PC-9 (cell line): ENCODE results near the gene KCNAB3. TPM values are rescaled to one million over a fixed set of nuclear protein-coding genes. Genes with fewer than 3 reads are reported as not detected.

Experiments
- BruUV-seq: library from RNA; stranded (reverse); fragments of 400-500 nt; replicated peaks from 2 replicates; lab custom pipeline; 2021; lab: Mats Ljungman, UMichigan
- CTCF ChIA-PET: fragments of 300-600 bp; sonication (Branson Sonifier 250); formaldehyde crosslinking; loops from one replicate; lab custom pipeline; 2022; ENCODE audit warnings: antibody characterized with exemption; lab: Charles Lee
- POLR2A ChIA-PET: fragments of 300-600 bp; sonication (Branson Sonifier 250); formaldehyde crosslinking; loops from one replicate; lab custom pipeline; 2022; ENCODE audit warnings: antibody characterized with exemption; ENCODE audit not compliant: unreplicated experiment; lab: Charles Lee
- DNase-seq, 2 experiments: peaks; one replicate each; pipeline versions ENCODE4 v3.0.0 to v3.0.0-alpha.2; 2015 to 2022; ENCODE audit warnings: mixed read lengths in 1 of 2
- H2AFZ ChIP-seq: fragments of 200-600 bp; sonication (generic); 2 replicates; pipeline ENCODE4 v1.8.1; 2017; ENCODE audit warnings: antibody characterized with exemption
- H3F3A ChIP-seq: fragments of 200-600 bp; sonication (generic); 2 replicates; pipeline ENCODE4 v1.8.1; 2017; ENCODE audit warnings: antibody characterized with exemption, mild to moderate bottlenecking, low read depth; ENCODE audit not compliant: insufficient read depth
- H3K27ac ChIP-seq: fragments of 200-600 bp; sonication (generic); 2 replicates; pipeline ENCODE4 v1.6.1; 2016; ENCODE audit warnings: mixed run types
- H3K27me3 ChIP-seq: fragments of 200-600 bp; sonication (generic); 2 replicates; pipeline ENCODE4 v1.6.1; 2016; ENCODE audit warnings: low read depth, mixed run types; ENCODE audit not compliant: insufficient read depth
- H3K36me3 ChIP-seq: fragments of 200-600 bp; sonication (generic); 2 replicates; pipeline ENCODE4 v1.6.1; 2016; ENCODE audit warnings: low read depth, mixed run types
- H3K4me1 ChIP-seq: fragments of 200-600 bp; sonication (generic); replicated peaks from 2 replicates; pipeline ENCODE4 v1.6.1; 2016; ENCODE audit warnings: mixed run types; ENCODE audit not compliant: insufficient read depth
- H3K4me2 ChIP-seq: fragments of 200-600 bp; sonication (generic); 2 replicates; pipeline ENCODE4 v1.6.1; 2017; ENCODE audit warnings: mixed run types
- H3K4me3 ChIP-seq: fragments of 200-600 bp; sonication (generic); 2 replicates; pipeline ENCODE4 v1.6.1; 2016; ENCODE audit warnings: mixed run types
- H3K79me2 ChIP-seq: fragments of 200-600 bp; sonication (generic); 2 replicates; pipeline ENCODE4 v1.6.1; 2017; ENCODE audit warnings: low read depth, mixed run types
- H3K9me2 ChIP-seq: fragments of 200-600 bp; sonication (generic); 2 replicates; pipeline ENCODE4 v1.8.1; 2017; ENCODE audit warnings: mild to moderate bottlenecking; ENCODE audit not compliant: insufficient read depth
- H3K9me3 ChIP-seq: fragments of 200-600 bp; sonication (generic); 2 replicates; pipeline ENCODE4 v1.8.1; 2016; ENCODE audit warnings: low read depth; ENCODE audit not compliant: insufficient read depth
- H4K20me1 ChIP-seq: fragments of 200-600 bp; sonication (generic); 2 replicates; pipeline ENCODE4 v1.8.1; 2017; ENCODE audit not compliant: insufficient read depth
- CTCF ChIP-seq: fragments of 200-600 bp; sonication (generic); conservative IDR thresholded peaks from 2 replicates; pipeline ENCODE4 v1.6.1; 2017; ENCODE audit warnings: mixed run types, antibody characterized with exemption, mild to moderate bottlenecking, moderate library complexity
- EZH2 ChIP-seq: fragments of 200-600 bp; sonication (generic); IDR thresholded peaks from 2 replicates; pipeline ENCODE4 v1.8.0; 2017; ENCODE audit warnings: antibody characterized with exemption, low read depth
- intact Hi-C: fragments of 100-400 bp; cut with micrococcal nuclease; formaldehyde crosslinking; loops from one replicate; pipeline ENCODE4 v1.10.0; 2022; ENCODE audit not compliant: unreplicated experiment
- total RNA-seq: library from RNA; stranded (reverse); gene quantifications from 2 replicates; pipeline ENCODE4 v1.2.3, GENCODE V29; 2021

KCNAB3 gene
- total RNA-seq, 1 experiment from 2014 or later = 13.8 TPM

GRCh38 chr17:7873051-7873450, 56.6 kb downstream of the KCNAB3 start:
- Histone ChIP-seq H3K79me2 (no peaks in the 10 kb centered on the region), H3K36me3 (no peaks in the 10 kb centered on the region), H3K27ac (no peak overlapping the region), H2AFZ (no peak overlapping the region), H4K20me1 (no peaks in the 10 kb centered on the region), H3K27me3 (no peaks in the 10 kb centered on the region), H3K9me3 (no peaks in the 10 kb centered on the region), H3K4me3 (no peak overlapping the region), H3K9me2 (no peaks in the 10 kb centered on the region), H3F3A (no peaks in the 10 kb centered on the region), H3K4me1 (no peaks in the 10 kb centered on the region), H3K4me2 (no peak overlapping the region)
- ChIA-PET CTCF (interaction anchor here (0.5 kb wide), 1 partner anchor 40 kb away, joined by 3 read pairs; no protein-coding TSS in a partner anchor), POLR2A (no interaction called here)
- DNase-seq = no peak
- no peak for TF ChIP-seq CTCF
- TF ChIP-seq EZH2 = no peak
- intact Hi-C loops = no loop called here
- BruUV-seq = no TSS peak

Other genes with a start within 250 kb of the KCNAB3 start
- 307 and 340 TPM in 2 replicates for gene TP53, start 242.4 kb downstream of the KCNAB3 start, total RNA-seq
- gene WRAP53, start 241.4 kb downstream of the KCNAB3 start, total RNA-seq = 31.9 and 37.2 TPM in 2 replicates
- 1.5 and 1.6 TPM in 2 replicates for gene EFNB3, start 224.7 kb downstream of the KCNAB3 start, total RNA-seq
- 10.6 and 11.6 TPM in 2 replicates for gene DNAH2, start 212.1 kb downstream of the KCNAB3 start, total RNA-seq
- gene KDM6B, start 95.6 kb downstream of the KCNAB3 start, total RNA-seq = 41.3 and 41.8 TPM in 2 replicates
- gene TMEM88, start 74.8 kb downstream of the KCNAB3 start, total RNA-seq = 3.1 and 3.4 TPM in 2 replicates
- 159 and 176 TPM in 2 replicates for gene NAA38, start 72.3 kb downstream of the KCNAB3 start, total RNA-seq
- 14.3 and 22.0 TPM in 2 replicates for gene CYB5D1, start 71.9 kb downstream of the KCNAB3 start, total RNA-seq
- 197 and 219 TPM in 2 replicates for gene CHD3, start 41.1 kb downstream of the KCNAB3 start, total RNA-seq
- 3.1 and 4.2 TPM in 2 replicates for gene RNF227, start 13.6 kb downstream of the KCNAB3 start, total RNA-seq
- gene TRAPPC1, start 2.1 kb upstream of the KCNAB3 start, total RNA-seq = 181 and 224 TPM in 2 replicates
- 62.3 and 65.1 TPM in 2 replicates for gene CNTROB, start 2.4 kb upstream of the KCNAB3 start, total RNA-seq
- 0.79 TPM in 1 of 2 replicates, not detected in the other for gene GUCY2D, start 72.8 kb upstream of the KCNAB3 start, total RNA-seq
- gene ALOX15B, start 109.2 kb upstream of the KCNAB3 start, total RNA-seq = not detected in 2 replicates
- gene ALOX12B, start 157.9 kb upstream of the KCNAB3 start, total RNA-seq = not detected in 2 replicates
- gene ALOXE3, start 188.7 kb upstream of the KCNAB3 start, total RNA-seq = 0.70 and 1.4 TPM in 2 replicates
- gene HES7, start 194.2 kb upstream of the KCNAB3 start, total RNA-seq = 2.6 and 9.0 TPM in 2 replicates
- gene PER1, start 222.5 kb upstream of the KCNAB3 start, total RNA-seq = 60.2 and 78.7 TPM in 2 replicates
- 29.3 and 35.1 TPM in 2 replicates for gene VAMP2, start 233.1 kb upstream of the KCNAB3 start, total RNA-seq
- 58.5 and 59.1 TPM in 2 replicates for gene TMEM107, start 246.5 kb upstream of the KCNAB3 start, total RNA-seq